ENCODE results near the gene TBC1D14. TPM values are rescaled to one million over a fixed set of nuclear protein-coding genes. Genes with fewer than 3 reads are reported as not detected.

TBC1D14 gene
- polyA plus RNA-seq, 3 donors = 36.3 to 44.7 (median 39.3) TPM

- H3K27ac Mint-ChIP-seq = peak overlapping the region in 1 of 7 donors; percentile 71
- peaks cover 30% of the 10 kb centered on the region for H3K4me1 Mint-ChIP-seq
- H3K79me2 ChIP-seq (ENCODE audit: insufficient read depth, low read length) = no peaks in the 10 kb centered on the region
- H2AFZ ChIP-seq (ENCODE audit: insufficient read depth, low read depth, low read length, poor library complexity, severe bottlenecking) = no peak overlapping the region
- no peak overlapping the region for H3K4me3 ChIP-seq (replicated peaks in 1 of 3; ENCODE audit: low read depth in 2 of 3, low read length in 3 of 3)
- H3K4me1 ChIP-seq (ENCODE audit: control insufficient read depth in 1 of 2, insufficient read depth in 2 of 2, low read length in 2 of 2) = peaks cover 7 to 10% of the 10 kb centered on the region in 2 donors
- H3K27me3 Mint-ChIP-seq (ENCODE audit: low read depth in 3 of 3) = peaks cover 0 to 1% (median 0%) of the 10 kb centered on the region in 3 donors
- H3K36me3 ChIP-seq (replicated peaks in 1 of 2; ENCODE audit: control insufficient read depth in 1 of 2, insufficient read depth in 2 of 2, low read length in 2 of 2) = no peaks in the 10 kb centered on the region
- no peak overlapping the region for H3K27ac ChIP-seq (ENCODE audit: low read depth in 1 of 2, low read length in 2 of 2)
- WGBS (ENCODE audit: insufficient coverage) = 93% methylated on average over 4 of the region's 10 CpGs
- no peaks in the 10 kb centered on the region for H3K27me3 ChIP-seq (ENCODE audit: control insufficient read depth in 2 of 2, insufficient read depth in 2 of 2, low read length in 2 of 2)
- no peak overlapping the region for H3K4me3 Mint-ChIP-seq
- H3K9me3 ChIP-seq (replicated peaks in 1 of 2; ENCODE audit: control insufficient read depth in 1 of 2, insufficient read depth in 1 of 2, low read length in 2 of 2) = peaks cover 0 to 9% of the 10 kb centered on the region in 2 donors
- no peaks in the 10 kb centered on the region for H3K36me3 Mint-ChIP-seq
- DNase-seq = no peak
- H3K9me3 Mint-ChIP-seq = peaks cover 0 to 16% (median 11%) of the 10 kb centered on the region in 7 donors
- H3K4me2 ChIP-seq (replicated peaks; ENCODE audit: extremely low read depth, low read length, poor library complexity, severe bottlenecking) = no peak overlapping the region
- no peak overlapping the region for H3K9ac ChIP-seq (ENCODE audit: insufficient read depth, low read length, poor library complexity, severe bottlenecking)
- TF ChIP-seq CTCF (IDR thresholded peaks at IDR 0.05) = no peak
- H4K20me1 ChIP-seq (ENCODE audit: insufficient read depth, low read length) = no peaks in the 10 kb centered on the region
- intact Hi-C loops (cut with micrococcal nuclease) = no loop called here
Measured at GRCh38 chr4:6900181-6900812, 9.3 kb upstream of the TBC1D14 start.

GRCh38 chr4:6900956-6901355 lies 8.7 kb upstream of the TBC1D14 start:
- no peak overlapping the region for H3K4me3 ChIP-seq (replicated peaks in 1 of 3; ENCODE audit: low read depth in 2 of 3, low read length in 3 of 3)
- intact Hi-C loops (cut with micrococcal nuclease) = no loop called here
- peaks cover 0 to 9% of the 10 kb centered on the region in 2 donors for H3K9me3 ChIP-seq (replicated peaks in 1 of 2; ENCODE audit: control insufficient read depth in 1 of 2, insufficient read depth in 1 of 2, low read length in 2 of 2)
- Mint-ChIP-seq H3K27ac (no peak overlapping the region), H3K9me3 (peaks cover 0 to 14% (median 10%) of the 10 kb centered on the region in 7 donors), H3K36me3 (no peaks in the 10 kb centered on the region), H3K4me3 (no peak overlapping the region), H3K4me1 (peaks cover 30% of the 10 kb centered on the region), H3K27me3 (ENCODE audit: low read depth in 3 of 3) (peaks cover 0 to 1% (median 0%) of the 10 kb centered on the region in 3 donors)
- no peaks in the 10 kb centered on the region for H3K36me3 ChIP-seq (replicated peaks in 1 of 2; ENCODE audit: control insufficient read depth in 1 of 2, insufficient read depth in 2 of 2, low read length in 2 of 2)
- H2AFZ ChIP-seq (ENCODE audit: insufficient read depth, low read depth, low read length, poor library complexity, severe bottlenecking) = no peak overlapping the region
- DNase-seq = no peak
- 99% methylated on average over 9 of the region's 12 CpGs for WGBS (ENCODE audit: insufficient coverage)
- H3K4me1 ChIP-seq (ENCODE audit: control insufficient read depth in 1 of 2, insufficient read depth in 2 of 2, low read length in 2 of 2) = peaks cover 7 to 10% of the 10 kb centered on the region in 2 donors
- H4K20me1 ChIP-seq (ENCODE audit: insufficient read depth, low read length) = no peaks in the 10 kb centered on the region
- H3K27ac ChIP-seq (ENCODE audit: low read depth in 1 of 2, low read length in 2 of 2) = no peak overlapping the region
- TF ChIP-seq CTCF (IDR thresholded peaks at IDR 0.05) = no peak
- H3K9ac ChIP-seq (ENCODE audit: insufficient read depth, low read length, poor library complexity, severe bottlenecking) = no peak overlapping the region
- H3K27me3 ChIP-seq (ENCODE audit: control insufficient read depth in 2 of 2, insufficient read depth in 2 of 2, low read length in 2 of 2) = no peaks in the 10 kb centered on the region
- no peak overlapping the region for H3K4me2 ChIP-seq (replicated peaks; ENCODE audit: extremely low read depth, low read length, poor library complexity, severe bottlenecking)
- H3K79me2 ChIP-seq (ENCODE audit: insufficient read depth, low read length) = no peaks in the 10 kb centered on the region

Measured in CD14-positive monocyte (primary cell).